BLaER1 treated with 17β-estradiol and CSF1 and Interleukin-3, amounts not matched to agents 10 nM and 100 nM (cell line): ENCODE measurements around the gene TASL.
A peak's percentile ranks its signal among the peaks of the same experiment; 100 is the strongest.

Experiments
- H3K27ac ChIP-seq, 11 experiments: shearing (Covaris generic); formaldehyde crosslinking; 2 replicates each; pipeline ENCODE4 v1.8.1; 2022
- H3K27me3 ChIP-seq, 11 experiments: shearing (Covaris generic); formaldehyde crosslinking; 2 replicates each; pipeline ENCODE4 v1.8.1; 2022
- H3K36me3 ChIP-seq, 11 experiments: shearing (Covaris generic); formaldehyde crosslinking; 2 replicates each; pipeline ENCODE4 v1.8.1; 2022
- H3K4me1 ChIP-seq, 10 experiments: shearing (Covaris generic); formaldehyde crosslinking; 2 replicates each; pipeline ENCODE4 v1.8.1; 2022
- H3K4me2 ChIP-seq, 11 experiments: shearing (Covaris generic); formaldehyde crosslinking; 2 replicates each; pipeline ENCODE4 v1.8.1; 2022
- H3K4me3 ChIP-seq, 10 experiments: shearing (Covaris generic); formaldehyde crosslinking; 2 replicates each; pipeline ENCODE4 v1.8.1; 2022
- H3K9ac ChIP-seq, 11 experiments: shearing (Covaris generic); formaldehyde crosslinking; 2 replicates each; pipeline ENCODE4 v1.8.1; 2022
- H3K9me3 ChIP-seq, 11 experiments: shearing (Covaris generic); formaldehyde crosslinking; replicated peaks in 1 of 11; 2 replicates each; pipeline ENCODE4 v1.8.1; 2022
- H4K20me1 ChIP-seq, 11 experiments: shearing (Covaris generic); formaldehyde crosslinking; 2 replicates each; pipeline ENCODE4 v1.8.1; 2022
- Cebpa-rat ChIP-seq, 11 experiments: shearing (Covaris generic); IDR thresholded peaks; 2 replicates each; pipeline ENCODE4 v1.8.1; 2022

The TASL gene

DNA sequence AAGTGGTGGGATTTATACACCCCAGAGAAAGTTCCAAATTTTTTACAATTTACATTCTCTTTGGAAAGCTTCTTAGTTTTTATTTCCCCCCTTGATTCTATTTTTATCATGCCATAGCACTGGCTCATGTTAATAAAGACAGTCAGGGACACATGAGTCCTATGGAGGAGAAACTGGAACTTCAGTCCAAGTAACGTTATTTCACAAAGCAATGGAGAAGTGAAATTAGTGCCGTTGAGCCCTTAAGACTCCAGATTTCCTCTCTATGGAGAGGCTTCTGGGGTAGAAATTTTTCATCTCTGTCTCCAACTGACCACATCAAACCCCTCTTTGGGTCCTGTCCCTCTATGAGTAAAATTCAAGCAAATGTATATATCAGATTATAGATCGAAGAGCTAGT, 12.8 kb upstream of the TASL start:
- TF ChIP-seq Cebpa-rat (IDR thresholded peaks at IDR 0.05): no peak; a peak in 1 of 22 replicates
- H3K4me3 ChIP-seq: peak overlapping the region; percentile 0 to 54 (median 30); a peak in 12 of 20 replicates
- H4K20me1 ChIP-seq: no peaks in the 10 kb centered on the region
- peaks cover 0 to 6% (median 0%) of the 10 kb centered on the region in 11 experiments; a peak in 2 of 22 replicates for H3K36me3 ChIP-seq
- H3K4me1 ChIP-seq: peaks cover 78 to 95% (median 88%) of the 10 kb centered on the region in 10 experiments
- no peaks in the 10 kb centered on the region for H3K27me3 ChIP-seq
- H3K9ac ChIP-seq: peak overlapping the region; percentile 67 to 89 (median 85)
- peak overlapping the region; percentile 81 to 94 (median 91) for H3K4me2 ChIP-seq
- H3K27ac ChIP-seq: peak overlapping the region; percentile 75 to 98 (median 95); a peak in 21 of 22 replicates
- H3K9me3 ChIP-seq: peaks cover 21 to 36% (median 30%) of the 10 kb centered on the region in 11 experiments

- TF ChIP-seq Cebpa-rat (IDR thresholded peaks at IDR 0.05): no peak
- Histone ChIP-seq H3K9ac (peak overlapping the region; percentile 67 to 89 (median 85); a peak in 21 of 22 replicates), H3K4me2 (peak overlapping the region; percentile 81 to 94 (median 91)), H3K36me3 (peaks cover 0 to 6% (median 0%) of the 10 kb centered on the region in 11 experiments; a peak in 2 of 22 replicates), H4K20me1 (no peaks in the 10 kb centered on the region), H3K27me3 (no peaks in the 10 kb centered on the region), H3K4me3 (peak overlapping the region in 7 of 10 experiments; percentile 9 to 54 (median 32); a peak in 9 of 20 replicates), H3K27ac (peak overlapping the region; percentile 75 to 98 (median 95); a peak in 21 of 22 replicates), H3K4me1 (peaks cover 70 to 85% (median 77%) of the 10 kb centered on the region in 10 experiments), H3K9me3 (peaks cover 24 to 36% (median 31%) of the 10 kb centered on the region in 11 experiments)
Measured at GRCh38 chrX:30589146-30589888, 11.8 kb upstream of the TASL start.

DNA sequence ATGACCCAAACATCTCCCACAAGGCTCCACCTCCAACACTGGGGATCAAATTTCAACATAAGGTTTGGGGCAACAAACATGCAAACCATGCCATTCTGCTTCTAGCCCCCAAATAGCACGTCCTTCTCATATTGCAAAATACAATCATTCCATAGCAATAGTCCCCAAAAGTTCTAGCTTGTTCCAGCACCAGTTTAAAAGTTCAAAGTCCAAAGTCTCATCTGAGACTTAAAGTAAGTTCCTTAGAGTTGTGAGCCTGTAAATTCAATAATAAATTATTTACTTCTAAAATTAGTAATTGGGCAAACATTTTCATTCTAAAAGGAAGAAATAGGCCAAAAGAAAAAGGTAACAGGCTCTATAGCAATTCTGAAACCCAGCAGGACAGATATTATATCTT, 8.9 kb upstream of the TASL start:
- no peaks in the 10 kb centered on the region for H4K20me1 ChIP-seq
- peaks cover 0 to 6% (median 0%) of the 10 kb centered on the region in 11 experiments; a peak in 2 of 22 replicates for H3K36me3 ChIP-seq
- peaks cover 29 to 57% (median 44%) of the 10 kb centered on the region in 11 experiments for H3K9me3 ChIP-seq
- peak overlapping the region in 8 of 11 experiments; percentile 18 to 97 (median 42); a peak in 12 of 22 replicates for H3K27ac ChIP-seq
- no peaks in the 10 kb centered on the region for H3K27me3 ChIP-seq
- H3K4me3 ChIP-seq: peak overlapping the region in 2 of 10 experiments; percentile 15 to 28; a peak in 3 of 20 replicates
- no peak overlapping the region for H3K9ac ChIP-seq
- H3K4me2 ChIP-seq: peak overlapping the region; percentile 6 to 49 (median 34); a peak in 14 of 22 replicates
- H3K4me1 ChIP-seq: peaks cover 47 to 67% (median 56%) of the 10 kb centered on the region in 10 experiments
- no peak for TF ChIP-seq Cebpa-rat (IDR thresholded peaks at IDR 0.05)

GRCh38 chrX:30582664-30583063, 5.1 kb upstream of the TASL start:
- no peak for TF ChIP-seq Cebpa-rat (IDR thresholded peaks at IDR 0.05)
- Histone ChIP-seq H3K27ac (peak overlapping the region in 6 of 11 experiments; percentile 12 to 98 (median 96); a peak in 9 of 22 replicates), H3K4me1 (peaks cover 38 to 63% (median 50%) of the 10 kb centered on the region in 10 experiments), H3K36me3 (peaks cover 0 to 6% (median 0%) of the 10 kb centered on the region in 11 experiments; a peak in 2 of 22 replicates), H3K9me3 (peaks cover 29 to 44% (median 38%) of the 10 kb centered on the region in 11 experiments), H4K20me1 (no peaks in the 10 kb centered on the region), H3K9ac (no peak overlapping the region), H3K4me2 (no peak overlapping the region), H3K4me3 (no peak overlapping the region), H3K27me3 (no peaks in the 10 kb centered on the region)

GRCh38 chrX:30580641-30581040, 3.1 kb upstream of the TASL start:
- Histone ChIP-seq H3K4me1 (peaks cover 27 to 49% (median 35%) of the 10 kb centered on the region in 10 experiments), H3K9ac (peak overlapping the region in 8 of 11 experiments; percentile 5 to 96 (median 58); a peak in 12 of 22 replicates), H4K20me1 (no peaks in the 10 kb centered on the region), H3K27ac (peak overlapping the region; percentile 22 to 99 (median 98); a peak in 21 of 22 replicates), H3K9me3 (peaks cover 10 to 24% (median 19%) of the 10 kb centered on the region in 11 experiments), H3K4me3 (no peak overlapping the region; a peak in 1 of 20 replicates), H3K4me2 (peak overlapping the region; percentile 23 to 99 (median 62)), H3K36me3 (peaks cover under 1 to 14% (median 6%) of the 10 kb centered on the region in 11 experiments; a peak in 14 of 22 replicates), H3K27me3 (no peaks in the 10 kb centered on the region)
- peak in 3 of 11 experiments; percentile 68 to 85 (median 68); a peak in 6 of 22 replicates for TF ChIP-seq Cebpa-rat (IDR thresholded peaks at IDR 0.05)

DNA sequence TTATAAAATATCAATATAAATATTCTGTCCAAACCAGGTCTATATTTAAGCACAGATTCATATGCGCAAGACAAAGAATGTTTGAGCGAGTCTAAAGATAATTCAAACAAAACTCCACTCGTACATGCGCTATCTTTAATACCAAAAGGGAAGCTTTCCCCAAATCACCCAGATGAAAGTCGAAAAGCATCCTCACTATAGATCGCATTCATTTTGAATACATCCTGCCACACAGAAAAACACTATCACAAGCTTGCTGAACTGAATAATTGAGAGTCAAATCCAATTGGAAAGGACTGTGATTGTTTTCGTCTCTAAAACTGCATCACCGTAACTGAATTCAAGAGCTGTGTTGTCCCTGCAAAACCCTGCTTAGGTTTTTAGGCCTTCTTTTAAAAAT, 685 bp downstream of the TASL start:
- Histone ChIP-seq H3K9me3 (peaks cover 0 to 3% (median 0%) of the 10 kb centered on the region in 11 experiments; a peak in 1 of 22 replicates), H3K4me1 (peaks cover 27 to 36% (median 33%) of the 10 kb centered on the region in 10 experiments), H3K27me3 (no peaks in the 10 kb centered on the region), H3K4me3 (peak overlapping the region; percentile 64 to 90 (median 74)), H3K36me3 (peaks cover 33 to 52% (median 42%) of the 10 kb centered on the region in 11 experiments; a peak in 21 of 22 replicates), H3K4me2 (peak overlapping the region; percentile 25 to 99 (median 87)), H3K27ac (peak overlapping the region; percentile 93 to 99 (median 98)), H3K9ac (peak overlapping the region; percentile 93 to 99 (median 96)), H4K20me1 (peaks cover 0 to 13% (median 0%) of the 10 kb centered on the region in 11 experiments; a peak in 2 of 22 replicates)
- TF ChIP-seq Cebpa-rat (IDR thresholded peaks at IDR 0.05): no peak

DNA sequence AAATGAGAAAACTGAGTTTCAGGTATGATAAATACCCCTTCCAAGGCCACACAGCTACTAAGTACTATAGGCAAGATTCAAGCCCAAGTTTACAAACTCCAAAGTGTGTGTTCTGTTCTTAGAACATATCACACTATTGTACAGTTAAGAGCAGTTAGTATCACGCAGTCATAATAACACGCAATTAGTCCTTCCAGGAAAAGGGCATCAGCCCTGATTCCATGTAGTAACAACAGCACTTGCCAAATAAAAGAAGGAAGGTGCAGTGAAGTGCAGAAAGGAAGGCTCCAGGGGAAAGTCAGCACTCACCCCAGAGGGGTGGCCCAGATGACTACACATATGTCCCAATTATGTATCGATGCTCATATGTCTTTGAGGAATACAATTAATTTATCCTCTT, 4.4 kb downstream of the TASL start:
- peaks cover 14 to 28% (median 20%) of the 10 kb centered on the region in 10 experiments for H3K4me1 ChIP-seq
- H3K9me3 ChIP-seq: no peaks in the 10 kb centered on the region; a peak in 1 of 22 replicates
- H3K27ac ChIP-seq: peak overlapping the region; percentile 93 to 99 (median 98)
- peak overlapping the region; percentile 64 to 90 (median 74) for H3K4me3 ChIP-seq
- H3K27me3 ChIP-seq: no peaks in the 10 kb centered on the region
- peaks cover 53 to 90% (median 74%) of the 10 kb centered on the region in 11 experiments; a peak in 21 of 22 replicates for H3K36me3 ChIP-seq
- peak overlapping the region; percentile 85 to 99 (median 93) for H3K4me2 ChIP-seq
- peak overlapping the region; percentile 93 to 99 (median 96) for H3K9ac ChIP-seq
- TF ChIP-seq Cebpa-rat (IDR thresholded peaks at IDR 0.05): no peak
- H4K20me1 ChIP-seq: peaks cover 15 to 36% (median 21%) of the 10 kb centered on the region in 11 experiments; a peak in 20 of 22 replicates

- peaks cover 19 to 41% (median 26%) of the 10 kb centered on the region in 11 experiments; a peak in 20 of 22 replicates for H4K20me1 ChIP-seq
- no peak for TF ChIP-seq Cebpa-rat (IDR thresholded peaks at IDR 0.05)
- no peaks in the 10 kb centered on the region for H3K27me3 ChIP-seq
- H3K9ac ChIP-seq: peak overlapping the region; percentile 93 to 99 (median 96)
- peaks cover 56 to 94% (median 78%) of the 10 kb centered on the region in 11 experiments; a peak in 21 of 22 replicates for H3K36me3 ChIP-seq
- peak overlapping the region; percentile 64 to 90 (median 74) for H3K4me3 ChIP-seq
- peak overlapping the region; percentile 93 to 99 (median 98) for H3K27ac ChIP-seq
- H3K4me1 ChIP-seq: peaks cover 18 to 33% (median 24%) of the 10 kb centered on the region in 10 experiments
- peak overlapping the region; percentile 85 to 99 (median 93) for H3K4me2 ChIP-seq
- H3K9me3 ChIP-seq: no peaks in the 10 kb centered on the region; a peak in 1 of 22 replicates
Measured at GRCh38 chrX:30572678-30573077, 4.9 kb downstream of the TASL start.
